Stimulated activated naive B cell treated with anti-CD40 and anti-IgM and Interleukin-4, amounts not matched to agents 10 μg/mL and 1 μg/mL and 100 μg/mL, for 72 hours (primary cell): ENCODE measurements around the gene PELI2.
"Not testable (repeated sequence)": the region's sequence is repeated elsewhere in the genome, so short reads cannot be mapped to it uniquely, and the experiment has no call there.

Experiments used
- ATAC-seq, 2 donors: fragments of 150-1000 bp; cut with Tn5 transposase; replicated peaks; 2 replicates each; pipeline ENCODE4 v1.10.0; 2021; ENCODE audit warnings: moderate library complexity in 1 of 2
- DNase-seq: peaks from one replicate; pipeline ENCODE4 v3.0.0; 2021
- H3K27ac Mint-ChIP-seq: one replicate; pipeline ENCODE4 v1.8.0; 2022; ENCODE audit warnings: mild to moderate bottlenecking, mixed read lengths
- H3K27me3 Mint-ChIP-seq, 2 donors: one replicate each; pipeline ENCODE4 v1.8.0; 2022; ENCODE audit warnings: mixed read lengths in 2 of 2
- H3K36me3 Mint-ChIP-seq, 2 donors: one replicate each; pipeline ENCODE4 v1.8.0; 2022; ENCODE audit warnings: mixed read lengths in 2 of 2, mild to moderate bottlenecking in 1 of 2
- H3K4me1 Mint-ChIP-seq, 2 donors: one replicate each; pipeline ENCODE4 v1.8.0; 2022; ENCODE audit warnings: mixed read lengths in 2 of 2, mild to moderate bottlenecking in 1 of 2
- H3K4me3 Mint-ChIP-seq, 2 donors: one replicate each; pipeline ENCODE4 v1.8.0; 2022; ENCODE audit warnings: mild to moderate bottlenecking in 2 of 2, mixed read lengths in 2 of 2, moderate library complexity in 1 of 2
- H3K9me3 Mint-ChIP-seq, 2 donors: one replicate each; pipeline ENCODE4 v1.8.0; 2022; ENCODE audit warnings: mixed read lengths in 2 of 2, mild to moderate bottlenecking in 1 of 2

PELI2 gene

GRCh38 chr14:56161658-56162057 is 43.4 kb downstream of the PELI2 start:
- ATAC-seq (no peak), DNase-seq (no peak)
- Mint-ChIP-seq H3K27ac (no peak overlapping the region), H3K4me1 (peaks cover 9 to 12% of the 10 kb centered on the region in 2 donors), H3K27me3 (no peaks in the 10 kb centered on the region), H3K4me3 (no peak overlapping the region), H3K9me3 (peaks cover 27 to 35% of the 10 kb centered on the region in 2 donors), H3K36me3 (peaks cover 21 to 31% of the 10 kb centered on the region in 2 donors)

- Mint-ChIP-seq H3K27ac (peak overlapping the region; percentile 69), H3K36me3 (peaks cover 27 to 38% of the 10 kb centered on the region in 2 donors), H3K4me1 (peaks cover 14 to 16% of the 10 kb centered on the region in 2 donors), H3K4me3 (no peak overlapping the region), H3K27me3 (no peaks in the 10 kb centered on the region), H3K9me3 (peaks cover 33 to 43% of the 10 kb centered on the region in 2 donors)
- ATAC-seq (no peak), DNase-seq (no peak)
These were observed 44.3 kb downstream of the PELI2 start for GRCh38 chr14:56162476-56162875.

- ATAC-seq, result not testable (repeated sequence)
These were observed 48.4 kb downstream of the PELI2 start for GRCh38 chr14:56166579-56166978.

GRCh38 chr14:56168007-56168616 is 49.9 kb downstream of the PELI2 start:
- H3K4me3 Mint-ChIP-seq, result no peak overlapping the region
- H3K36me3 Mint-ChIP-seq, result peaks cover 23 to 32% of the 10 kb centered on the region in 2 donors
- H3K27ac Mint-ChIP-seq, result no peak overlapping the region
- ATAC-seq, result no peak
- H3K9me3 Mint-ChIP-seq, result peaks cover 30 to 34% of the 10 kb centered on the region in 2 donors
- no peaks in the 10 kb centered on the region for H3K27me3 Mint-ChIP-seq
- DNase-seq, result no peak
- H3K4me1 Mint-ChIP-seq, result peaks cover 21 to 36% of the 10 kb centered on the region in 2 donors

More at GRCh38 chr14:56166579-56166978, 48.4 kb downstream of the PELI2 start:
- H3K4me1 Mint-ChIP-seq, result peaks cover 14 to 23% of the 10 kb centered on the region in 2 donors
- peaks cover 35 to 41% of the 10 kb centered on the region in 2 donors for H3K9me3 Mint-ChIP-seq
- not testable (repeated sequence) for DNase-seq, H3K27ac Mint-ChIP-seq, H3K4me3 Mint-ChIP-seq, H3K27me3 Mint-ChIP-seq
- peaks cover 29 to 40% of the 10 kb centered on the region in 2 donors for H3K36me3 Mint-ChIP-seq

DNA sequence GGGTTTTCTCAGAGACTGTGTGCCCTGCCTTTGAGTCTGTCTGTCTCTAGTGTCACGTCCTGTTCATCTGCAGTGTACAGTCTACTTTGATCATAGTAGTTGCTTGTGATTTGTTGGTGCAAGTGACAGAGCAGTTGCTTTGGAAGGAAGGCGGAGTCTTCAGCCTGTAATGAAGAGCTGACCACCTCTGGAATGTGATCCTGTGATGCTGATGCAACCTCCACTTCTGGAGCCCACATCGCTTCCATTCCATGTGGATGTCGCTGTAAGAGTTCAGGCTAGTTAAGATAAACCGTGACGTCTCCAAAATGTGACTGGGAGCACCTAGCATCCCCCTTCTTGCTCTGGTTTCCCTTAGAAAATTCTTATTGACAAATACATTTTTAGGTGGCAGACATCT is 51.8 kb downstream of the PELI2 start:
- Mint-ChIP-seq H3K27me3 (no peaks in the 10 kb centered on the region), H3K4me3 (no peak overlapping the region), H3K9me3 (peaks cover 16 to 17% of the 10 kb centered on the region in 2 donors), H3K27ac (no peak overlapping the region), H3K4me1 (peaks cover 33 to 56% of the 10 kb centered on the region in 2 donors), H3K36me3 (peaks cover 15 to 22% of the 10 kb centered on the region in 2 donors)
- ATAC-seq (no peak), DNase-seq (no peak)

- DNase-seq (no peak), ATAC-seq (no peak)
- H3K36me3 Mint-ChIP-seq, result peaks cover 13 to 16% of the 10 kb centered on the region in 2 donors
- H3K27me3 Mint-ChIP-seq, result no peaks in the 10 kb centered on the region
- peaks cover 35 to 62% of the 10 kb centered on the region in 2 donors for H3K4me1 Mint-ChIP-seq
- H3K27ac Mint-ChIP-seq, result no peak overlapping the region
- H3K9me3 Mint-ChIP-seq, result peaks cover 12 to 13% of the 10 kb centered on the region in 2 donors
- no peak overlapping the region for H3K4me3 Mint-ChIP-seq
These were observed 52.7 kb downstream of the PELI2 start for GRCh38 chr14:56170877-56171422.

DNA sequence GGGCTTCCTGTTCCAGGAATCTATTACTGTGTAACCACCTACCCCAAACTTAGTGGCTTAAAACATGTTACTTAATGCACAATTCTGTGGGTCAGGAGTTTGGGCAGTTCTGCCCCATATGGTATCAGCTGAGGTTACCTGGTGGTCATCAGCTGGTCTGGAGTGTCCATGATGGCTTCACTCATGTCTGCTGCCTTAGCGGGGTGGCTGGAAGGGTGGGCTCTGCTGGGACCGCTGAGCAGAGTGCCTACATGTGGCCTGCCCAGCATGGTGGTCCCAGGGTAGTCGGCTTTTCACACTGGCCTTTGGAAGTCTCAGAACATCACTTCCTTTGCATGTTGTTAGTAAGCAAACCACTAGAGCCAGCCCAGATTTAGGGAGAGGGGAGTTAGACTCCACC is 53.9 kb downstream of the PELI2 start:
- H3K27me3 Mint-ChIP-seq, result no peaks in the 10 kb centered on the region
- H3K4me1 Mint-ChIP-seq, result peaks cover 38 to 63% of the 10 kb centered on the region in 2 donors
- DNase-seq (no peak), ATAC-seq (no peak)
- H3K4me3 Mint-ChIP-seq, result no peak overlapping the region
- H3K27ac Mint-ChIP-seq, result no peak overlapping the region
- H3K36me3 Mint-ChIP-seq, result peaks cover 9 to 11% of the 10 kb centered on the region in 2 donors
- H3K9me3 Mint-ChIP-seq, result peaks cover 5 to 7% of the 10 kb centered on the region in 2 donors

DNA sequence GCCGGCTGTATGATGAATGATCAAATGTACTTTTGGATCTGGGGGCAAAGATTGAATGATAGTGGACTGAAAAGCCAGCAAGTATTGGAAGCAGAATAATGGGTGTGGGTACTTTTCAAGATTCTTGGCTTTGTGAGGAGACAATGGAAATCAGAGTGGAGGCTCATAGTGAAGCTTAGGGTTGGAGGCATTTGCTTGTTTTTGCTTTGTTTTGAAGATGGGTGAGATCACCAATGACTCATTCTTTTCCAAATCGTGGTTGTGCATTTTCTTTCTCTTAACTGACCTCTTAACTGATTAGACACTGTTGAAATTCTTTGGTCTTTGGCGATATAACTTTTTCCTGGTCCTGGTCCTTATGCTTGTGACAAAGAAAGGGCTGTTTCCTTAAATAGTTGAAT is 54.4 kb downstream of the PELI2 start:
- Mint-ChIP-seq H3K27ac (no peak overlapping the region), H3K4me3 (no peak overlapping the region), H3K9me3 (peaks cover under 1 to 2% of the 10 kb centered on the region in 2 donors), H3K4me1 (peaks cover 36 to 58% of the 10 kb centered on the region in 2 donors), H3K27me3 (no peaks in the 10 kb centered on the region), H3K36me3 (peaks cover 4 to 6% of the 10 kb centered on the region in 2 donors)
- ATAC-seq (peak; percentile 62 to 83), DNase-seq (no peak)

DNA sequence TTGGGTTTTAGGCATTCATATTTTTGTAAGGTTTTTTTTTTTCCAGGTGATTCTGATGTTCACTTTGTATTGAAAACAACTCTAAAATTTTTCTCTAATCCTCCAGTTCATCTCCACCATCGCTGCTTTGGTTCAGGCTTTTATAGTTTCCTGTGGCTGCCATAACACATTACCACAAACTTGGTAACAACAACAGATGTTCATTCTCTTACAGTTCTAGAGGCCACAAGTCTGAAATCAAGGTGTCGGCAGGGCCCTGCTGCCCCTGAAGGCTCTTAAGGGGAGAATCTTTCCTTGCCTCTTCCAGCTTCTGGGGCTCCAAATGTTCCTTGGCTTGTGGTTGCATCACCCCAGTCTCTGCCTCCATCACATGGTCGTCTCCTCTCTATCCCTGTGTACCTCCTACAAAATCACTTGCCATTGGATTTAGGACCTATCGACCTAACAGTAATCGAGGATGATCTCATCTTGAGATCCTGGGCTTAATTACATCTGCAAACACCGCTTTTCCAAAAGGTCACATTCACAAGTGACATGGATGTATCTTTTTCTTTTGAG is 55.2 kb downstream of the PELI2 start:
- Mint-ChIP-seq H3K36me3 (peaks cover 3 to 5% of the 10 kb centered on the region in 2 donors), H3K9me3 (peaks cover 0 to 2% of the 10 kb centered on the region in 2 donors), H3K4me3 (no peak overlapping the region), H3K27me3 (no peaks in the 10 kb centered on the region), H3K27ac (peak overlapping the region; percentile 72), H3K4me1 (peaks cover 36 to 58% of the 10 kb centered on the region in 2 donors)
- ATAC-seq (peak in 1 of 2 donors; percentile 27), DNase-seq (no peak)

DNA sequence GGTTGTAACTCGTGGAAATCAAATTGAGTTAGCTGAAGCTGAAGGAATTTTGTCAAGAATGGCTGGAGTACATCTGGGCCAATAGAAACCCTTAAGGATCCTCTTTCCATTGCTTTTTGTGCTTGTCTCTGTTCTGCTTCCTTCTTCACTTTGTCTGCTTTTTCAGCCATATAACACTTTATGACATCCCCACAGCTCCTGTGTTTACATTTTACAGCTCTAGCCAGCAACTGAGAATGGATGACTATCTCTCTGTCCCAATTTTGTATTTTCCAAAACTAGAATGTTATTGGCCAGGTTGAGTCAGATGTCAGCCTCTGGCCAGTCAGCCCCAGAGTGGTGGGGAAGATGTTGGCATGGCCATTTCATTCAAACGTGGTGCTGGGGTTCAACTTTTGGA is 57.6 kb downstream of the PELI2 start:
- no peak overlapping the region for H3K4me3 Mint-ChIP-seq
- H3K27ac Mint-ChIP-seq, result no peak overlapping the region
- no peak for DNase-seq
- peaks cover 0 to 2% of the 10 kb centered on the region in 2 donors for H3K9me3 Mint-ChIP-seq
- peaks cover 7 to 8% of the 10 kb centered on the region in 2 donors for H3K36me3 Mint-ChIP-seq
- ATAC-seq, result no peak
- H3K4me1 Mint-ChIP-seq, result peaks cover 35 to 65% of the 10 kb centered on the region in 2 donors
- H3K27me3 Mint-ChIP-seq, result no peaks in the 10 kb centered on the region

GRCh38 chr14:56176530-56176929 is 58.3 kb downstream of the PELI2 start:
- ATAC-seq, result no peak
- peaks cover 32 to 65% of the 10 kb centered on the region in 2 donors for H3K4me1 Mint-ChIP-seq
- no peaks in the 10 kb centered on the region for H3K27me3 Mint-ChIP-seq
- no peak overlapping the region for H3K27ac Mint-ChIP-seq
- H3K4me3 Mint-ChIP-seq, result no peak overlapping the region
- H3K9me3 Mint-ChIP-seq, result peaks cover 0 to 2% of the 10 kb centered on the region in 2 donors
- peaks cover 11 to 14% of the 10 kb centered on the region in 2 donors for H3K36me3 Mint-ChIP-seq
- DNase-seq, result no peak

GRCh38 chr14:56177036-56177435 is 58.8 kb downstream of the PELI2 start:
- DNase-seq, result no peak
- ATAC-seq, result no peak
- Mint-ChIP-seq H3K4me1 (peaks cover 32 to 61% of the 10 kb centered on the region in 2 donors), H3K36me3 (peaks cover 14% of the 10 kb centered on the region in 2 donors), H3K4me3 (no peak overlapping the region), H3K27ac (no peak overlapping the region), H3K9me3 (peaks cover 0 to 2% of the 10 kb centered on the region in 2 donors), H3K27me3 (no peaks in the 10 kb centered on the region)

DNA sequence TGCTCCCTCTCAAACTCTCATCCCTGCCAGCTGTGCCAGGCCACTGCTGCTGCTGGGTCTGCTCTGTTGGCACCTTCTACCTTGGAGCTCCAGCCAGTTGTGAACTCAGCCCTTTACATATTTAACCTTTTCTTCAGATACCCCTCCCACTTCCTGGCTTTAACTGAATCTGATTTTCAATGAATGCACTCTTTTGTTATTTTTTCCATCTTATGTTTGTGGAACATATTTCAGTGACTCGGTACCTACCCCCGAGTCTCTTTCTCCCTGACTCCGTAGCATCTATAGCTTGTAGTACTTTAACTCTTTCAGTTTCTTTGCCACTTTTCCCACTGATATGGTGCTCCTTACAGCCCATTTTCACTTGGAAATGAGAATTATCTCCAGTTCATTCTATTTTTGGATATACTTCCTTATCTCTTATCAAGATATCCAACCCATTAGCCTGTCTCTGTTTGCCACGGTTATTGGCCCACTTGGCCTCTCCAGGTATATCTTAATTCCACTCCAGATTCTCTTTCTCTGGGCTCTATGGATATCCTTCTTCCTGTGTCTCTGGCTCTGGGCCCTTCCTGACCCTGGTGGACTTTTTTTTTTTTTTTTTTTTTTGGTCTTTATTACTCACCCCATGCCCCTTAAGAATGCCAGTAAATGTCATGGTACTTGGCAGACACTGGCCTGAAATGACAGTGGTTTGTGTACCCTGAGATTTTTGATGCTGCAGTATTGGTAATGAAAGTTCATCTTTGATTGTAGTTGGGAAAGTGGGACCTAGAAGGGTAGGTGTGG is 62.7 kb downstream of the PELI2 start:
- Mint-ChIP-seq H3K4me3 (no peak overlapping the region), H3K36me3 (peaks cover 9 to 12% of the 10 kb centered on the region in 2 donors), H3K27ac (peak overlapping the region; percentile 27), H3K4me1 (peaks cover 10 to 25% of the 10 kb centered on the region in 2 donors), H3K9me3 (no peaks in the 10 kb centered on the region), H3K27me3 (no peaks in the 10 kb centered on the region)
- DNase-seq (no peak), ATAC-seq (peak; percentile 31 to 39)

- no peak for DNase-seq
- ATAC-seq, result no peak
- H3K4me3 Mint-ChIP-seq, result no peak overlapping the region
- peaks cover 9 to 12% of the 10 kb centered on the region in 2 donors for H3K36me3 Mint-ChIP-seq
- H3K27me3 Mint-ChIP-seq, result no peaks in the 10 kb centered on the region
- H3K9me3 Mint-ChIP-seq, result no peaks in the 10 kb centered on the region
- peaks cover 8 to 21% of the 10 kb centered on the region in 2 donors for H3K4me1 Mint-ChIP-seq
- H3K27ac Mint-ChIP-seq, result no peak overlapping the region
These were observed 63.5 kb downstream of the PELI2 start for GRCh38 chr14:56181681-56182085.
